ENCODE measurements around the gene KLHL22.

DNA sequence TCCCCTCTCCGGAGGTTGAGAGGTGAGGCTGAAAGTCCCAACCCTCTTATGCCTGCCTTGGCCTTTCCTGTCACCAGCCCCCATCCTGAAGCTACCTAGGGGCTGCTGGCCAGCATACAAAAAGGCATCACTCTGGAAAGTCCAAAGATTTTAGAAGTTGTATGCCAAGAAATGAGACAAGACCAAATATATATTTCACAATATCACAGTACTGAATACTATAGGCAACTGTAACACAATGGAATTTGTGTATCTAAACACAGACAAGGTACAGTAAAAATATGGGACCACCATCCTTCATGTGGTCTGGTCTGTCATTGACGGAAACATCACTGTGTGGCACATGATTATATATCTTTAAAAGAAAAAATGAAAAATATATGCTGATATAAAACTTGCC is 4.2 kb downstream of the KLHL22 start:
- TF ChIP-seq, protein P1, sequence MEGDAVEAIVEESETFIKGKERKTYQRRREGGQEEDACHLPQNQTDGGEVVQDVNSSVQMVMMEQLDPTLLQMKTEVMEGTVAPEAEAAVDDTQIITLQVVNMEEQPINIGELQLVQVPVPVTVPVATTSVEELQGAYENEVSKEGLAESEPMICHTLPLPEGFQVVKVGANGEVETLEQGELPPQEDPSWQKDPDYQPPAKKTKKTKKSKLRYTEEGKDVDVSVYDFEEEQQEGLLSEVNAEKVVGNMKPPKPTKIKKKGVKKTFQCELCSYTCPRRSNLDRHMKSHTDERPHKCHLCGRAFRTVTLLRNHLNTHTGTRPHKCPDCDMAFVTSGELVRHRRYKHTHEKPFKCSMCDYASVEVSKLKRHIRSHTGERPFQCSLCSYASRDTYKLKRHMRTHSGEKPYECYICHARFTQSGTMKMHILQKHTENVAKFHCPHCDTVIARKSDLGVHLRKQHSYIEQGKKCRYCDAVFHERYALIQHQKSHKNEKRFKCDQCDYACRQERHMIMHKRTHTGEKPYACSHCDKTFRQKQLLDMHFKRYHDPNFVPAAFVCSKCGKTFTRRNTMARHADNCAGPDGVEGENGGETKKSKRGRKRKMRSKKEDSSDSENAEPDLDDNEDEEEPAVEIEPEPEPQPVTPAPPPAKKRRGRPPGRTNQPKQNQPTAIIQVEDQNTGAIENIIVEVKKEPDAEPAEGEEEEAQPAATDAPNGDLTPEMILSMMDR (conservative IDR thresholded peaks at IDR 0.05; ENCODE audit: low read depth, low read length): no peak
- TF ChIP-seq RAD21 (IDR thresholded peaks at IDR 0.05; ENCODE audit: low read length): no peak
- no peak for TF ChIP-seq BHLHE40 (IDR thresholded peaks at IDR 0.05; ENCODE audit: low read depth, low read length)
- no peak for TF ChIP-seq FOS (IDR thresholded peaks at IDR 0.05; ENCODE audit: low read depth, low read length)
- no peak for TF ChIP-seq POLR2A (IDR thresholded peaks at IDR 0.05; ENCODE audit: low read depth, low read length)
- peak; percentile 65 for TF ChIP-seq CEBPB (IDR thresholded peaks at IDR 0.05; ENCODE audit: low read depth, low read length)

Measured in IMR-90 (cell line).